Measurements from ENCODE around the gene AUTS2.

The AUTS2 gene

DNA sequence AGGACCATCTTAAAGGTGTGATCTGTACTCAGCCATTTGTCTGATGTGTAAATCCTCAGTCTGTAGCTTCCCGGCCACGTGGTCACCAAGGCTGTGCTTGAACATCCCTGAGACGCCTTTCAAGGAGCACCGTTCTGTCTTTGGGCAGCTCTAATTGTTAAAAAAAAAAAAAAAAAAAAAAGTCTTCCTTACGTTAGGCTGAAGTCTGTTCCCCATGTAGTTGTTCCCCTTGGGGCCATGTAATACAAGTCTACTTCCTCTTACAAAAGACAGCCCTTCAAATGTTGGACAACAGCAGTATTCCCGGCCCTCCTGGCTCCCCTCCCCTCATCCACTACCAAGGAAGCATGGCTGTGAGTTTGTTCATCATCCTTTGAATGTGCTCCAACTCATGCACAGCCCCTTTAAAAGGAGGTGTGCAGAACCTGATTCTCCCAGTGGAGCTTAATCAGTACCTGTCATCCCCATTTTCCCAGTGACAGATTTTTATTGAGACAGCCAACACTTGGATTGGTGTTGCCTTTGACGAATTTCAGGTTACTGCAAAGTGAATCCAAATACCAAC lies 1141.5 kb downstream of the AUTS2 start:
- no peaks in the 10 kb centered on the region for H3K9me3 ChIP-seq (ENCODE audit: control insufficient read depth, insufficient read depth, low read length)
- H3K4me3 ChIP-seq (ENCODE audit: low read length): no peak overlapping the region
- H3K27me3 ChIP-seq (ENCODE audit: control insufficient read depth, insufficient read depth, low read length): no peaks in the 10 kb centered on the region
- no peaks in the 10 kb centered on the region for H3K36me3 ChIP-seq (ENCODE audit: control insufficient read depth, insufficient read depth, low read length)
- no peak overlapping the region for H3K27ac ChIP-seq (ENCODE audit: low read length)
- no CpG with 5 or more reads among the region's 7 CpGs for WGBS (ENCODE audit: insufficient coverage, insufficient read length)
- DNase-seq (ENCODE audit: low read depth, low spot score): no peak
- H3K4me1 ChIP-seq (ENCODE audit: control insufficient read depth, insufficient read depth, low read length): peaks cover 8% of the 10 kb centered on the region; the same call in 1 of the 2 replicates

DNA sequence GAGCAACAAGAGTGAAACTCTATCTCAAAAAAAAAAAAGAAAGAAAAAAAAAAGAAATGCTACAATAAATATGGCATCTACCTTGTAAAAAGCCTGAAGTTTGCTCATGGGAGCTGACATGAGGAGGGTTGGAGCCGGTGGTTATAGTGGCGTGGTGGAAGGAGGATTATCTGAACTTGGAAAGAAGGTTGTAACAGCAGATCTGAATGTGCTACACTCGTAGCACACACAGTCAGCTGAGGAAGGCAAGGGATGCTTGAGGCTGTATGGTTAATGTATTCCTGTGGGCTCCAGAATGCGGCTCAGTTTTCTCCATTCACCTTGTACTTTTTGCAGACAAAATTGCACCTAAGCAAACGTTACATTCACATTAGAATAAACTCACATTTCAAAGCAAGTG lies 1143.4 kb downstream of the AUTS2 start:
- WGBS (ENCODE audit: insufficient coverage, insufficient read length): no CpG with 5 or more reads among the region's 5 CpGs
- no peaks in the 10 kb centered on the region for H3K9me3 ChIP-seq (ENCODE audit: control insufficient read depth, insufficient read depth, low read length)
- DNase-seq (ENCODE audit: low read depth, low spot score): no peak
- H3K36me3 ChIP-seq (ENCODE audit: control insufficient read depth, insufficient read depth, low read length): no peaks in the 10 kb centered on the region
- no peak overlapping the region for H3K4me3 ChIP-seq (ENCODE audit: low read length)
- no peak overlapping the region for H3K27ac ChIP-seq (ENCODE audit: low read length)
- H3K4me1 ChIP-seq (ENCODE audit: control insufficient read depth, insufficient read depth, low read length): peaks cover 8% of the 10 kb centered on the region; the same call in 1 of the 2 replicates
- no peaks in the 10 kb centered on the region for H3K27me3 ChIP-seq (ENCODE audit: control insufficient read depth, insufficient read depth, low read length)

DNA sequence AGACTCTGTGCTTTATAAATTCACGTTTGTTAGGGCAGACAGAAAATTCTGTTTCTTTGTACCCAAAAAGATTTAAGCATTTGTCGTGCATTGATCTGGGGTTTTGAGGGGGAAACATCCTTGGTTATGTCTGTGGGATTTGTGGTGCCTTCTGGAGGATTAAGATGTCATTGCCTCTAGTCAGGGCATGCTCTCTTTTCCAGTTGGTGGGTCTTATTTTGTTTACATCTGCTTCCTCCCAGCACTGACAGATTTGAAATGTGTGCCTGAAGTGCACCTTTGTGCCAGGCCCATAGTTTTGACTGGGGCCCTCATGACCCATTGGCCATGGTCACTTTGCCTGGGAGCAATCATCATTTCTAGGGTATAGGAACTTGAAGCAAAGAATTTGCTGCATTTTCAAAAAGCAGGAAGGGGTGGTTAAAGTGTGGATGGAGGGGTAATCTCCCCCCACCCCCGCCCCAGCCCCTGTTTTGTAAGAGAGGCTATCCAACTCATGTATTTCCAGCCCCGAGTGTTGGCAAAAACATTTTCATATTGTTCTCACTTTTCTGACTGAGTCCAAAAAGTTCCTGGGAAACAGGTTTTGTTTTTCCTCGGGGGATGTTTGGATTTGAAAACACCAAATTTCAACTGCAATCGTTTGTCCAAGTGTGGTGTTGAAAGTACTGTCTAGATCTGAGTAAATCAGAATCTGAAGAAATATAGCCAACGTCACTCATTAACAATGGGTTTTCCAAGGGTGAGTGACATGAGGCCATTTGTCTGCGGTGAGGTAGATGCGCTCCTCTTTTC lies 1145.5 kb downstream of the AUTS2 start:
- H3K9me3 ChIP-seq (ENCODE audit: control insufficient read depth, insufficient read depth, low read length): no peaks in the 10 kb centered on the region
- no CpG with 5 or more reads among the region's 9 CpGs for WGBS (ENCODE audit: insufficient coverage, insufficient read length)
- no peak for DNase-seq (ENCODE audit: low read depth, low spot score)
- no peak overlapping the region for H3K4me3 ChIP-seq (ENCODE audit: low read length)
- peaks cover 6% of the 10 kb centered on the region; the same call in 1 of the 2 replicates for H3K4me1 ChIP-seq (ENCODE audit: control insufficient read depth, insufficient read depth, low read length)
- no peaks in the 10 kb centered on the region for H3K36me3 ChIP-seq (ENCODE audit: control insufficient read depth, insufficient read depth, low read length)
- H3K27me3 ChIP-seq (ENCODE audit: control insufficient read depth, insufficient read depth, low read length): no peaks in the 10 kb centered on the region
- no peak overlapping the region for H3K27ac ChIP-seq (ENCODE audit: low read length)

DNA sequence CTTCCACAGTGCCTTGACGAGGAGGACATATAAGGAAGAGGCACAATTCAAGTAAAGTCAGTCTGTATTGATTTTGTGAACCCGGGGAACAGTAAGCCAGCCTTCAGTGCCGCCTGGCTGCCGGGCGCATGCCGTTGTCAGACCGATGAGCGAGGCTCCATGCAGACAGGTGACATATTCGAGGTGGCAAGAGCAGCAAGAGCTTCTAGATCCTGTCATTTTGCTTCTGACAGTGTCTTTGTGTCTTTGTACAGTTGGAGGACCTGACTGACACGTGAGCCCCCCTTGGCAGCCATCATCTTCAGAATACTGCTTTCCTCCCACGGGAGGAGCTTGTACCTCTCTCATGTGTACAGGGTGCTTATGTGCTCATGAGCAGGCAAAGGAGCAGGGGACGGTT lies 1146.2 kb downstream of the AUTS2 start:
- H3K27me3 ChIP-seq (ENCODE audit: control insufficient read depth, insufficient read depth, low read length): no peaks in the 10 kb centered on the region
- no peak for DNase-seq (ENCODE audit: low read depth, low spot score)
- no peak overlapping the region for H3K4me3 ChIP-seq (ENCODE audit: low read length)
- H3K9me3 ChIP-seq (ENCODE audit: control insufficient read depth, insufficient read depth, low read length): no peaks in the 10 kb centered on the region
- H3K36me3 ChIP-seq (ENCODE audit: control insufficient read depth, insufficient read depth, low read length): no peaks in the 10 kb centered on the region
- no peak overlapping the region for H3K27ac ChIP-seq (ENCODE audit: low read length)
- WGBS (ENCODE audit: insufficient coverage, insufficient read length): no CpG with 5 or more reads among the region's 12 CpGs
- peaks cover 6% of the 10 kb centered on the region; the same call in 1 of the 2 replicates for H3K4me1 ChIP-seq (ENCODE audit: control insufficient read depth, insufficient read depth, low read length)

DNA sequence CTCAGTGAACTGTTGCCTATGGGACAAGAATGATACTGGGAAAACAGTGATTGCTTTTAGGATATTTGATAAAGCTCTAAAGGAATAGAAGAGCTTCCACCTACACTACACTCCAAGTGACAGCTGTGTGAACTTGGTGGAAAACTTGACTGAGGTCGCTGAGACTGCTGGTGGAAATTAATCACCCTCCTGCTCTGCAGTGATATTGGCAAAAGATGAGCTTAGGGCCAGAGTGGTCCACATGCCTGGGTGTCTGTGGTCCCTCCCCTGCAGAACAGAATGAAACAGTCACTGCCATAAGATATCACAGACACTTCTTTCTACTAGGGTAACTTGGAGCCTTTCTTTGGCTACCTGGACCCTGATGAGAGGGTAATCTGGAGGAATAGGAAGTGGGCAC lies 1151.6 kb downstream of the AUTS2 start:
- DNase-seq (ENCODE audit: low read depth, low spot score): no peak
- H3K27ac ChIP-seq (ENCODE audit: low read length): no peak overlapping the region
- WGBS (ENCODE audit: insufficient coverage, insufficient read length): no CpG with 5 or more reads among the region's 1 CpG
- H3K27me3 ChIP-seq (ENCODE audit: control insufficient read depth, insufficient read depth, low read length): no peaks in the 10 kb centered on the region
- H3K36me3 ChIP-seq (ENCODE audit: control insufficient read depth, insufficient read depth, low read length): no peaks in the 10 kb centered on the region
- H3K9me3 ChIP-seq (ENCODE audit: control insufficient read depth, insufficient read depth, low read length): no peaks in the 10 kb centered on the region
- H3K4me3 ChIP-seq (ENCODE audit: low read length): no peak overlapping the region
- H3K4me1 ChIP-seq (ENCODE audit: control insufficient read depth, insufficient read depth, low read length): peaks cover 3% of the 10 kb centered on the region; the same call in 1 of the 2 replicates

DNA sequence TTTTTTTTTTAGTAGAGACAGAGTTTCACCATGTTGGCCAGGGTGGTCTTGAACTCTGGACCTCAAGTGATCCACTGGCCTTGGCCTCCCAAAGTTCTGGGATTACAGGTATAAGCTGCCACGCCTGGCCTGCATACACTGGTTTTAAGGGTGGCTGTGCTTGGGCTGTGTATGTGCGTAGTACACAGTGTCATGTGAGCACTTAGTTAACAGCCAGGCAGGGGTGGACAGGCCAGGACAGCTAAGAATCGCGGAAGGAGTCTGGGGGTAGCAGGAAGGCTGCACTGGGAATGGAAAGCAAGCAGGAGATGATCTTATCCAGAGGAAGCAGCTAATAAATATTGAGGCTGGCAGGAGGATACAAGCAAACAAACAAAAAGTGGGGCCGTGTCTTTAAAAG lies 1153.6 kb downstream of the AUTS2 start:
- H3K27me3 ChIP-seq (ENCODE audit: control insufficient read depth, insufficient read depth, low read length): no peaks in the 10 kb centered on the region
- H3K4me3 ChIP-seq (ENCODE audit: low read length): no peak overlapping the region
- peaks cover 3% of the 10 kb centered on the region; the same call in 1 of the 2 replicates for H3K4me1 ChIP-seq (ENCODE audit: control insufficient read depth, insufficient read depth, low read length)
- no peaks in the 10 kb centered on the region for H3K36me3 ChIP-seq (ENCODE audit: control insufficient read depth, insufficient read depth, low read length)
- no peak overlapping the region for H3K27ac ChIP-seq (ENCODE audit: low read length)
- no peaks in the 10 kb centered on the region for H3K9me3 ChIP-seq (ENCODE audit: control insufficient read depth, insufficient read depth, low read length)
- no CpG with 5 or more reads among the region's 5 CpGs for WGBS (ENCODE audit: insufficient coverage, insufficient read length)
- no peak for DNase-seq (ENCODE audit: low read depth, low spot score)

DNA sequence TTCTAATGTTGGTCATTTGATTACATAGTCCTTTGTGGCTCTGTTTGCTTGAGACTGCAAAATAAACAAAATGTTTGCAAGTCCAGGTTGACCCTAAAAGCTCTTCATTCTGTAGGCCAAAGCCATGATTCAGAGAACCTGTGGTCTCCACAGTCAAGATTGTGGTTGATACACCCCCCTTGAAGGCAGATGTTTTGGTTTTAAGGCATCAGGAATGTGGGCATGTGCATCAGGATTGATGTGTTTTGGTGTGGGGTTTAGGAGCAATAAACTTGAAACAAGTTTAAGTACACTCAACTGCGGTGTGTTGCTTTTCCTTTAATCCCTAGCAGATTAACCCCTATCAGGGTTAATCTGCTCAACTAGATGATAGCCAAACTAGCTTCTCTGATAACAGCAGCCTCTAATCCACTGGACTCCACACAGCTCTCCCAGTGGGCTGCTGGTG lies 1154.5 kb downstream of the AUTS2 start:
- no peak for DNase-seq (ENCODE audit: low read depth, low spot score)
- Histone ChIP-seq H3K36me3 (ENCODE audit: control insufficient read depth, insufficient read depth, low read length) (no peaks in the 10 kb centered on the region), H3K9me3 (ENCODE audit: control insufficient read depth, insufficient read depth, low read length) (no peaks in the 10 kb centered on the region), H3K4me3 (ENCODE audit: low read length) (no peak overlapping the region), H3K4me1 (ENCODE audit: control insufficient read depth, insufficient read depth, low read length) (peaks cover 3% of the 10 kb centered on the region; the same call in 1 of the 2 replicates), H3K27me3 (ENCODE audit: control insufficient read depth, insufficient read depth, low read length) (no peaks in the 10 kb centered on the region), H3K27ac (ENCODE audit: low read length) (no peak overlapping the region)
- WGBS (ENCODE audit: insufficient coverage, insufficient read length): no CpG with 5 or more reads among the region's 1 CpG

DNA sequence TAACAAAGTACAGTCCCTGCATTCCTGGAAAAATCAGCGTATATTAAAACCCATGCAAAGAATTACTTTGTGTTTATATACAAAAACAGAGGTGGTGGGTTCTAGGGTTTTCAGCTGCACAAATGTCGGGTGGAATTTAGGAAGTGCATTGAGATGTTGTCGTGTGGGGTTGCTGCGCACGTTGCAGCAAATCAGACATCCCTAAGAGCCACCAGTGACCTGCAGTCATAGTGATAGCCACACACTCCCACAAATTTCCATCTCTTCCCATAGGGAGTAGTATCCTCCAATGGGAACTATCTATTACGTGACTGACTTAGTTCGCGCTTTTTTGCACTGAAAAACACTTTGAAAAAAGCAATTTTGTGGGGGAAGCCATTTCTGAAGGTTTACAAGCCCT lies 1158.5 kb downstream of the AUTS2 start:
- no peaks in the 10 kb centered on the region for H3K9me3 ChIP-seq (ENCODE audit: control insufficient read depth, insufficient read depth, low read length)
- DNase-seq (ENCODE audit: low read depth, low spot score): no peak
- H3K27ac ChIP-seq (ENCODE audit: low read length): no peak overlapping the region
- H3K36me3 ChIP-seq (ENCODE audit: control insufficient read depth, insufficient read depth, low read length): no peaks in the 10 kb centered on the region
- H3K4me3 ChIP-seq (ENCODE audit: low read length): no peak overlapping the region
- WGBS (ENCODE audit: insufficient coverage, insufficient read length): no CpG with 5 or more reads among the region's 8 CpGs
- no peaks in the 10 kb centered on the region for H3K27me3 ChIP-seq (ENCODE audit: control insufficient read depth, insufficient read depth, low read length)
- peaks cover 3% of the 10 kb centered on the region; the same call in 1 of the 2 replicates for H3K4me1 ChIP-seq (ENCODE audit: control insufficient read depth, insufficient read depth, low read length)

DNA sequence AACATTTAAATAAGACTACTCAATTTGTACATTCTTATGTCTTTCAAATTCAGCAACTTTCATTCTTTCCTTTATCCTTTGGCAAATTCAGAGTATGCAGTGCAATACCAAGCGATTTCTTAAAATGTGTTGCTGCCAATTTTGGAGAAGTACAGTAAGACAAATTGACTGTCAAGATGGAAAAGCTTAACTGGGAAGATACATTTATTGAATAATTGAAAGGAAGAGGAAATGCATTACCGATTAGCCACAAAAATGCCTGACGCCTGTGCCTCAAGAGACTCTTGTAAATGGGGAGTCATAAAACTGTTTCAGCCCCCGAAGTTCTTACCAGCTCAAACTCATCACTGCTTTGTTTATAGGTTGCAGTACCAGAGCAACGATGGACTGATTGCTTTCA lies 1160.4 kb downstream of the AUTS2 start:
- DNase-seq (ENCODE audit: low read depth, low spot score): no peak
- H3K4me1 ChIP-seq (ENCODE audit: control insufficient read depth, insufficient read depth, low read length): peaks cover 1% of the 10 kb centered on the region; the same call in 1 of the 2 replicates
- no CpG with 5 or more reads among the region's 5 CpGs for WGBS (ENCODE audit: insufficient coverage, insufficient read length)
- no peaks in the 10 kb centered on the region for H3K27me3 ChIP-seq (ENCODE audit: control insufficient read depth, insufficient read depth, low read length)
- peaks cover 2% of the 10 kb centered on the region; the same call in 1 of the 2 replicates for H3K36me3 ChIP-seq (ENCODE audit: control insufficient read depth, insufficient read depth, low read length)
- no peaks in the 10 kb centered on the region for H3K9me3 ChIP-seq (ENCODE audit: control insufficient read depth, insufficient read depth, low read length)
- H3K4me3 ChIP-seq (ENCODE audit: low read length): no peak overlapping the region
- no peak overlapping the region for H3K27ac ChIP-seq (ENCODE audit: low read length)

DNA sequence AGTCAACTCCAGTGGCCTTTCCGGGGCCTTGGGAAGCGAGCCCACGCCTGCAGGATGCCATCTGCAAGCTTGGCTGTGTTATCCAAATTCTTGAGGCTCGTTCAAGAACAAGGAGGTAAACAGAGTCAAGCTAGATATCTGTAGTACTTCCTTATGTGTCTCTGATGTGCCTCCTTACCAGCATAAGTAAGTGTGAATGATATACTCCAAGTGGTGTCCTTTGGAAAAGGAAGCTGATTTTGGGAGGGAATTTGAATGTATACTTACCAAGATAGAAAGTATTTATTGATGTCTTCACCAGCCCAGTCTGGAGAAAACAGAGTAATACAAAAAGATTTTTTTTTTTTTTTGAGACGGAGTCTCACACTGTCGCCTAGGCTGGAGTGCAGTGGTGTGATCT lies 1161.4 kb downstream of the AUTS2 start:
- no peaks in the 10 kb centered on the region for H3K27me3 ChIP-seq (ENCODE audit: control insufficient read depth, insufficient read depth, low read length)
- DNase-seq (ENCODE audit: low read depth, low spot score): no peak
- H3K27ac ChIP-seq (ENCODE audit: low read length): no peak overlapping the region
- no peak overlapping the region for H3K4me3 ChIP-seq (ENCODE audit: low read length)
- H3K4me1 ChIP-seq (ENCODE audit: control insufficient read depth, insufficient read depth, low read length): peaks cover 1% of the 10 kb centered on the region; the same call in 1 of the 2 replicates
- H3K36me3 ChIP-seq (ENCODE audit: control insufficient read depth, insufficient read depth, low read length): peaks cover 2% of the 10 kb centered on the region; the same call in 1 of the 2 replicates
- no peaks in the 10 kb centered on the region for H3K9me3 ChIP-seq (ENCODE audit: control insufficient read depth, insufficient read depth, low read length)
- no CpG with 5 or more reads among the region's 6 CpGs for WGBS (ENCODE audit: insufficient coverage, insufficient read length)
